Esophagus mucosa (tissue), 1 donor: Measurements from ENCODE around the gene GNAT3. TPM values are rescaled to one million over a fixed set of nuclear protein-coding genes. Genes with fewer than 3 reads are reported as not detected.

ENCODE experiments used
- ATAC-seq: fragments of 200-7000 bp; cut with Tn5 transposase; one replicate; pipeline ENCODE4 v1.9.1; 2020
- total RNA-seq: library from RNA; stranded (reverse); gene quantifications from one replicate; pipeline ENCODE4 v1.2.4, GENCODE V29; 2023
- donor health status: DM: yes; HTN: yes; CAD: no.

The GNAT3 gene
- total RNA-seq, 1 donor from 2014 or later = not detected

GRCh38 chr7:80415114-80415513, 96.8 kb downstream of the GNAT3 start:
- no peak for ATAC-seq

DNA sequence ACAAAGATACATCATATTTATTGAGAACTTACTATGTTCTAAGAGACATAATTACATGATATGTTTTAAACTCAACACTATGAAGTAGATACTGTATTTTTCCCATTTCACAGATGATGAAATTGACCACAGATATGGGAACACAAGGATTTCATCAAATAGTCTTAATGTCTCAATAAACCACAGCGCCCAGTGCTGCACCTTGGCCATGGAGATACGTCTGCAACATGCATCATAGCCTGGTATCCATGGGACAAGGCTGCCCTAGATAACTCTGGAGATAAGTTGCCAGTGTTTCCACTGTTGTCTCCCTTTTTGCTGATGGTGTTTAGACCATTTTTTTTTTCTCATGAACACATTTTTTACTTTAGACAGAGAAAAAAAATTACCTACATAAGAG, 97.5 kb downstream of the GNAT3 start:
- no peak for ATAC-seq

GRCh38 chr7:80413383-80413945, 98.4 kb downstream of the GNAT3 start:
- no peak for ATAC-seq

- peak; percentile 49 for ATAC-seq
These were observed 99.0 kb downstream of the GNAT3 start for GRCh38 chr7:80412842-80413241.

GRCh38 chr7:80411621-80412020, 100.2 kb downstream of the GNAT3 start:
- ATAC-seq = peak; percentile 42

- ATAC-seq = no peak
These were observed 101.8 kb downstream of the GNAT3 start for GRCh38 chr7:80410081-80410480.

Other genes starting within 250 kb of the GNAT3 start
- gene CD36, start 126.6 kb upstream of the GNAT3 start, total RNA-seq = 4.2 TPM